NCI-H1092 (cell line): ENCODE results near the gene E2F2.

ENCODE experiments used
- DNase-seq: peaks from one replicate; lab custom pipeline; 2025; lab: John Stamatoyannopoulos, UW

Gene E2F2

DNA sequence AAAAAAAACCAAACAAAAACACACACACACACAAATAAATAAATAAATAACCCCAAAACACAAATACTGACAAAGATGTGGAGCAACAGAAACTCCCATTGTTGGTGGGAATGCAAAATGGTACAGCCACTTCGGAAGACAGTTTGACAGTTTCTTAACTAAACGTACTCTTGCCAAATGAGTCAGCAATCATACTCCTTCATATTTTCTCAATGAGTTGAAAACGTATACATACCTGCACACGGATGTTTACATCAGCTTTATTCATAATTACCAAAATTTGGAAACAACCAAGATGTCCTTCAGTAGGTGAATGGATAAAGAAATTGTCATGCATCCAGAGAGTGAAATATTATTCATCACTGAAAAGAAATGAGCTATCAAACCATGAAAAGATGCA, 70.5 kb downstream of the E2F2 start:
- DNase-seq, result no peak

DNA sequence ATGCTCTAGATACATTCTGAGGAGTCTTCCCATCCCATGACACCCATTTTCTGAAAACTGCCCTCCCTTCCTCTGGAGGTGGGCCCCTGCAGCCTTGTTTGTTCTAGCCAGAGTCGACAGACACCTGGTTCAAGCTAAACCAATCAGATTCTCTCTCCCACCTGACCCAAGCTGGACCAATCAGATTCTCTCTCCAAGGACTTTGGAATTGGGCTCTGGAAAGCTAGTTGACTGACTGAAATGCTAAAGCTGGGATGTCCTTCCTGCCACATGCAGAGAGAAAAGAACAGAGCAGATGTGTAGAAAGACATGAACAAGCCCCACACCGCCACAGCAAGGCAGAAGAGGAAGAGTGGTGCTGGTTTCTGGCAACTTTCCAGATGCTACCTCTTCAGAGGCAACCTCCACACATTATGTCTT, 71.7 kb downstream of the E2F2 start:
- DNase-seq, result no peak
